GM12891 (cell line): ENCODE measurements around the gene PFKFB3.
"Not testable (repeated sequence)": the region's sequence is repeated elsewhere in the genome, so short reads cannot be mapped to it uniquely, and the experiment has no call there.

Experiments used
- DNase-seq: peaks from one replicate; pipeline ENCODE4 v3.0.0; 2011; ENCODE audit warnings: low spot score; ENCODE audit not compliant: insufficient read length
- FAIRE-seq: peaks from 2 replicates; lab custom pipeline; 2011; peaks lifted over from hg19 to GRCh38; lab: Jason Lieb, UNC
- PAX5 ChIP-seq: IDR thresholded peaks from 2 replicates; pipeline ENCODE4 v1.6.1; 2011; ENCODE audit warnings: low read length, moderate library complexity, mild to moderate bottlenecking; ENCODE audit not compliant: insufficient read depth, severe bottlenecking
- POLR2A ChIP-seq: IDR thresholded peaks from 2 replicates; pipeline ENCODE4 v1.6.1; 2011; ENCODE audit warnings: low read depth, low read length, control low read depth
- POLR2AphosphoS5 ChIP-seq: IDR thresholded peaks from 2 replicates; pipeline ENCODE4 v1.6.1; 2011; ENCODE audit warnings: low read depth, low read length, control low read depth
- POU2F2 ChIP-seq: IDR thresholded peaks from 2 replicates; pipeline ENCODE4 v1.6.1; 2011; ENCODE audit warnings: low read depth, mild to moderate bottlenecking, control low read depth, low read length, moderate library complexity
- SPI1 ChIP-seq: IDR thresholded peaks from 2 replicates; pipeline ENCODE4 v1.6.1; 2011; ENCODE audit warnings: low read depth, low read length, control low read depth
- TAF1 ChIP-seq: IDR thresholded peaks from 2 replicates; pipeline ENCODE4 v1.6.1; 2011; ENCODE audit warnings: low read depth, low read length, control low read depth

The PFKFB3 gene

GRCh38 chr10:6180480-6181110 lies 22.1 kb upstream of the PFKFB3 start:
- TF ChIP-seq PAX5 (no peak), SPI1 (no peak), POLR2AphosphoS5 (no peak), POLR2A (no peak), POU2F2 (no peak), TAF1 (no peak)
- FAIRE-seq: peak; percentile 69
- no peak for DNase-seq

- DNase-seq (no peak), FAIRE-seq (no peak)
- TF ChIP-seq POU2F2: no peak
- no peak for TF ChIP-seq POLR2A
- TF ChIP-seq POLR2AphosphoS5: no peak
- no peak for TF ChIP-seq SPI1
- no peak for TF ChIP-seq PAX5
- no peak for TF ChIP-seq TAF1
Observed at GRCh38 chr10:6181249-6181648, 21.5 kb upstream of the PFKFB3 start.

GRCh38 chr10:6182454-6183098 lies 20.2 kb upstream of the PFKFB3 start:
- no peak for DNase-seq
- FAIRE-seq: peak; percentile 48

GRCh38 chr10:6185039-6185716 lies 17.6 kb upstream of the PFKFB3 start:
- TF ChIP-seq POU2F2 (no peak), SPI1 (no peak), PAX5 (no peak), POLR2A (no peak), POLR2AphosphoS5 (no peak), TAF1 (no peak)
- no peak for FAIRE-seq
- DNase-seq: no peak

More at GRCh38 chr10:6182454-6183098, 20.2 kb upstream of the PFKFB3 start:
- TF ChIP-seq PAX5 (no peak), POLR2AphosphoS5 (no peak), POU2F2 (no peak), TAF1 (no peak), POLR2A (no peak), SPI1 (no peak)

GRCh38 chr10:6186894-6187256 lies 15.9 kb upstream of the PFKFB3 start:
- DNase-seq (no peak), FAIRE-seq (peak; percentile 16)
- no peak for TF ChIP-seq PAX5
- no peak for TF ChIP-seq TAF1
- TF ChIP-seq POLR2A: no peak
- TF ChIP-seq POLR2AphosphoS5: no peak
- no peak for TF ChIP-seq SPI1
- TF ChIP-seq POU2F2: no peak

GRCh38 chr10:6187278-6187677 lies 15.5 kb upstream of the PFKFB3 start:
- no peak for DNase-seq
- peak; percentile 43 for FAIRE-seq
- TF ChIP-seq POU2F2 (no peak), POLR2AphosphoS5 (no peak), PAX5 (no peak), TAF1 (no peak), SPI1 (no peak), POLR2A (no peak)

- not testable (repeated sequence) for DNase-seq, FAIRE-seq
Observed at GRCh38 chr10:6190033-6190432, 12.7 kb upstream of the PFKFB3 start.

- TF ChIP-seq POU2F2 (no peak), POLR2AphosphoS5 (no peak), SPI1 (no peak), PAX5 (no peak), TAF1 (no peak), POLR2A (no peak)
- FAIRE-seq: no peak
- no peak for DNase-seq
Observed at GRCh38 chr10:6191147-6191546, 11.6 kb upstream of the PFKFB3 start.

- no peak for TF ChIP-seq SPI1
- TF ChIP-seq POLR2AphosphoS5: no peak
- no peak for TF ChIP-seq POLR2A
- TF ChIP-seq TAF1: no peak
- TF ChIP-seq PAX5: no peak
- no peak for TF ChIP-seq POU2F2
- FAIRE-seq: no peak
- DNase-seq: no peak
Observed at GRCh38 chr10:6191569-6191968, 11.2 kb upstream of the PFKFB3 start.

GRCh38 chr10:6193342-6193741 lies 9.4 kb upstream of the PFKFB3 start:
- not testable (repeated sequence) for DNase-seq, FAIRE-seq
